Esophagus muscularis mucosa (tissue), 4 donors: ENCODE data around the gene PPP1CA. TPM values are rescaled to one million over a fixed set of nuclear protein-coding genes. Genes with fewer than 3 reads are reported as not detected.
A peak's percentile ranks its signal among the peaks of the same experiment; 100 is the strongest.

Experiments used
- DNase-seq: peaks from one replicate; pipeline ENCODE4 v3.0.0-alpha.2; 2017; ENCODE audit errors: extremely low spot score
- H3K27ac ChIP-seq, 4 donors: fragments of 200-600 bp; sonication (generic); replicated peaks in 1 of 4; 1 replicate in 3 of 4; 2 replicates in 1 of 4; pipeline ENCODE4 v1.5.1; 2016 to 2019; ENCODE audit warnings: mild to moderate bottlenecking in 1 of 4
- H3K27me3 ChIP-seq, 4 donors: fragments of 200-600 bp; sonication (generic); one replicate each; pipeline versions ENCODE4 v1.5.1 to v1.6.0; 2016 to 2019
- H3K36me3 ChIP-seq, 4 donors: fragments of 200-600 bp; sonication (generic); one replicate each; pipeline ENCODE4 v1.5.1; 2016 to 2019
- H3K4me1 ChIP-seq, 4 donors: fragments of 200-600 bp; sonication (generic); one replicate each; pipeline ENCODE4 v1.5.1; 2016 to 2019
- H3K4me3 ChIP-seq, 4 donors: fragments of 200-600 bp; sonication (generic); 1 replicate in 2 of 4; 2 replicates in 2 of 4; pipeline ENCODE4 v1.5.1; 2016 to 2019; ENCODE audit warnings: mild to moderate bottlenecking in 4 of 4, moderate library complexity in 1 of 4
- H3K9me3 ChIP-seq, 4 donors: fragments of 200-600 bp; sonication (generic); 1 replicate in 3 of 4; 2 replicates in 1 of 4; pipeline ENCODE4 v1.5.1; 2016 to 2019
- EP300 ChIP-seq: sonication (generic); formaldehyde crosslinking; IDR thresholded peaks from one replicate; pipeline ENCODE4 v1.6.1; 2017; ENCODE audit warnings: antibody characterized with exemption
- POLR2A ChIP-seq: fragments of 450-650 bp; IDR thresholded peaks from one replicate; pipeline ENCODE4 v1.6.1; 2017; ENCODE audit warnings: antibody characterized with exemption, moderate library complexity, mild to moderate bottlenecking, low read depth
- POLR2AphosphoS5 ChIP-seq, 2 donors: sonication (generic); formaldehyde crosslinking; IDR thresholded peaks; one replicate each; pipeline ENCODE4 v1.6.1; 2017; ENCODE audit warnings: antibody characterized with exemption in 2 of 2
- WGBS: methylation state at CpG from one replicate; pipeline ENCODE4 v1.1.5; 2018; 5-methylcytosine and 5-hydroxymethylcytosine counted together
- intact Hi-C: fragments of 100-400 bp; cut with DNase I; formaldehyde crosslinking; loops from one replicate; pipeline ENCODE4 v1.15.1; 2023
- total RNA-seq, 4 donors: library from RNA; depleted of rRNA; stranded (reverse); fragments of >200 nt; gene quantifications; one replicate each; pipeline versions ENCODE4 v1.1.0 to v1.2.1, GENCODE V29; 2016
- TF ChIP-seq, protein P1 (sequence below), 3 experiments: fragments of 200-600 bp in 2 of 3; fragments of 450-650 bp in 1 of 3; sonication (generic) in 2 of 3; IDR thresholded peaks; one replicate each; pipeline ENCODE4 v1.5.1; 2017 to 2019; ENCODE audit warnings: antibody characterized with exemption in 3 of 3, mild to moderate bottlenecking in 2 of 3, moderate library complexity in 1 of 3

Gene PPP1CA
- 10 to 100 TPM; 56.9 to 87.3 (median 78.7) TPM for total RNA-seq

DNA sequence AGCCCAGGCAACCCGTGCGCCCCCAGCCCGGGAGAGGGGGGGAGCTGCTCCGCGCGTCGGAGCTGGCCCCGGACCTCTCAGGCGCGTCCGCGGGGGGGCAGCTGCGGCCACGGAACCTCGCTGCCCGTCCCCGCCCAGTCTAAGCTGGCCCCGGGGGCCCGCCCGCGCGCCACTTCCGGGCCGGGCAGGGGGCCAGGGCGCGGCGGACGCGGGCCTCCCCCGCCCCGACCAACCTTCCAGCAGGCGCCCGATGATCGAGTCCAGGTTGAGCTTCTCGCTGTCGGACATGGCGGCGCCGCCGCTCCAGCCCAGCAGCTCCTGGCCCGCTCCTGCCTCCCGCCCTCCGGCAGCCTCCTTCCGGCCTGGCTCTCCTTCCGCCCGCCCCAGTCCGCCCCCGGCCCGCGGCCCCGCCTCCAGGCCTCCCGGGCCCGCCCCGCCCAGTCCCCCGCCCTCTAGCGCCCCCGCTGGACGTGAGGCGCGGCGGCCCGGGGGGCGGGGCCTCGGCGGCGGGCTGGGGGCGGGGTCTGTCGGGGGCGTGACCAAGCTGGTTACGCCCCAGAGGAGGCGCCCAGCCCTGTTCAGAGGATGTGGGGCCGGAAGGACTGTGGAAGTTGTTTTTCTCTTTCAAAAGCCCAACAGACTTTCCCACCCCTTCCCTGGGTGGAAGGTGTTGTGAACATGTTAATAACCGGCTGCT is at the start of gene PPP1CA:
Gene PPP1CA, minus strand, starts transcription at position 364 of the 697 bp plus-strand sequence. Its CDS starts 76 bp downstream, at position 288.
- Histone ChIP-seq H3K4me3 (peak within 1 kb of the TSS; percentile 80 to 92 (median 88)), H3K27me3 (peaks cover 0 to 37% (median 0%) of the 10 kb centered on the region in 4 donors), H3K36me3 (peaks cover 22 to 38% (median 33%) of the 10 kb centered on the region in 4 donors), H3K27ac (peak within 1 kb of the TSS; percentile 93 to 98 (median 94)), H3K4me1 (peaks cover 23 to 52% (median 43%) of the 10 kb centered on the region in 4 donors), H3K9me3 (no peaks in the 10 kb centered on the region)
- TF ChIP-seq POLR2AphosphoS5 (IDR thresholded peaks at IDR 0.05), result peak; percentile 73 to 86
- TF ChIP-seq, protein P1, sequence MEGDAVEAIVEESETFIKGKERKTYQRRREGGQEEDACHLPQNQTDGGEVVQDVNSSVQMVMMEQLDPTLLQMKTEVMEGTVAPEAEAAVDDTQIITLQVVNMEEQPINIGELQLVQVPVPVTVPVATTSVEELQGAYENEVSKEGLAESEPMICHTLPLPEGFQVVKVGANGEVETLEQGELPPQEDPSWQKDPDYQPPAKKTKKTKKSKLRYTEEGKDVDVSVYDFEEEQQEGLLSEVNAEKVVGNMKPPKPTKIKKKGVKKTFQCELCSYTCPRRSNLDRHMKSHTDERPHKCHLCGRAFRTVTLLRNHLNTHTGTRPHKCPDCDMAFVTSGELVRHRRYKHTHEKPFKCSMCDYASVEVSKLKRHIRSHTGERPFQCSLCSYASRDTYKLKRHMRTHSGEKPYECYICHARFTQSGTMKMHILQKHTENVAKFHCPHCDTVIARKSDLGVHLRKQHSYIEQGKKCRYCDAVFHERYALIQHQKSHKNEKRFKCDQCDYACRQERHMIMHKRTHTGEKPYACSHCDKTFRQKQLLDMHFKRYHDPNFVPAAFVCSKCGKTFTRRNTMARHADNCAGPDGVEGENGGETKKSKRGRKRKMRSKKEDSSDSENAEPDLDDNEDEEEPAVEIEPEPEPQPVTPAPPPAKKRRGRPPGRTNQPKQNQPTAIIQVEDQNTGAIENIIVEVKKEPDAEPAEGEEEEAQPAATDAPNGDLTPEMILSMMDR (IDR thresholded peaks at IDR 0.05), result peak; percentile 29 to 74 (median 37)
- TF ChIP-seq POLR2A, result no peak
- WGBS, result 0% methylated on average over 4 of the region's 73 CpGs
- intact Hi-C loops, result loop anchor here (5.0 kb wide), 2 partner anchors 66 to 106 kb away; partner anchors contain the start of genes CDK2AP2, PITPNM1 and TMEM134
- DNase-seq, result peak; percentile 97

DNA sequence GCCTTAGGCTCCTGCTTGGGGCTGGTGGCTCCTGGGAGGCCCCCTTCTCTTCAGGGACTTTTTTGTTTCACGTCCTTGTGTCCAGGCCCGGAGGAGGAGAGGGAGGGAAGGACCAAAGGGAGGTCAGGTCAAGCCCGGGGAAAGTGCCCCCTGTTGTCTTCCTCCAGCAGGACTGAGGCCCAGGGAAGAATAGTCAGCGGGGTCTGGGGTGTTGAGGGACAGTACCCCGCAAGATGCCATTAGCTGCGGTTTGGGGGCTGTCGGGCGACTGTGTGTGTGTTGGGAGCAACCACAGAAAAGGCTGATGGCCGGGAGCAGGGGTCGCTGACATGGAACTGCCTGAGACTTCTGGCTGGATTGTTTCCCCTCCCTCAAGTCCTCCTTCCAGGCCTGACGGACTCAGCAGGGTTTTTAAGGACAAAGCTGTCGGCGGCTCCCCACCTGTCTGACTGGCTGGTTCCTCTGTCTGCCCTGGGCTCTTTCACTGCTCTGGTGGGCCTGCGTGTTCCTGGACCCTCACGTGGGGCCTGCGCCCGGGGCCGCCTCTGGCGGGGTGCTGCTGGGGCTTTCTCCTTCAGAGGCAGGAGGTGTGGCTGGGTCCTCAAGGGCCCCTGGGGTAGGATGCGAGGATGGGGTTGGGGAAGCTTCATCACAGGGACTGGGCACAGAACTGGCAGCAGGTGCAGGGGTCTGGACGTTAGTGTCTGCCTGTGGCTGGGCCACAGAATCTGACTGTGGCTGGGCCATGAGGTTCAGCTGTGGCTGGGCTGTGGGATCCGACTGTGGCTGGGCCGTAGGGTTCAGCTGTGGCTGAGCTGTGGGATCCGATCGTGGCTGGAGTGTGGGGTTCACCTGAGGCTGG is 49.4 kb upstream of the PPP1CA start:
- no peak for DNase-seq
- H3K27ac ChIP-seq, result no peak overlapping the region
- no peak for TF ChIP-seq POLR2AphosphoS5 (IDR thresholded peaks at IDR 0.05)
- no peak for TF ChIP-seq POLR2A
- TF ChIP-seq, protein P1 (IDR thresholded peaks at IDR 0.05), result no peak
- TF ChIP-seq EP300, result no peak
- no peak overlapping the region for H3K4me3 ChIP-seq
- 90% methylated on average over 17 of the region's 25 CpGs for WGBS
- no peaks in the 10 kb centered on the region for H3K4me1 ChIP-seq
- H3K27me3 ChIP-seq, result no peaks in the 10 kb centered on the region
- H3K36me3 ChIP-seq, result no peaks in the 10 kb centered on the region
- H3K9me3 ChIP-seq, result no peaks in the 10 kb centered on the region
- intact Hi-C loops, result no loop called here

DNA sequence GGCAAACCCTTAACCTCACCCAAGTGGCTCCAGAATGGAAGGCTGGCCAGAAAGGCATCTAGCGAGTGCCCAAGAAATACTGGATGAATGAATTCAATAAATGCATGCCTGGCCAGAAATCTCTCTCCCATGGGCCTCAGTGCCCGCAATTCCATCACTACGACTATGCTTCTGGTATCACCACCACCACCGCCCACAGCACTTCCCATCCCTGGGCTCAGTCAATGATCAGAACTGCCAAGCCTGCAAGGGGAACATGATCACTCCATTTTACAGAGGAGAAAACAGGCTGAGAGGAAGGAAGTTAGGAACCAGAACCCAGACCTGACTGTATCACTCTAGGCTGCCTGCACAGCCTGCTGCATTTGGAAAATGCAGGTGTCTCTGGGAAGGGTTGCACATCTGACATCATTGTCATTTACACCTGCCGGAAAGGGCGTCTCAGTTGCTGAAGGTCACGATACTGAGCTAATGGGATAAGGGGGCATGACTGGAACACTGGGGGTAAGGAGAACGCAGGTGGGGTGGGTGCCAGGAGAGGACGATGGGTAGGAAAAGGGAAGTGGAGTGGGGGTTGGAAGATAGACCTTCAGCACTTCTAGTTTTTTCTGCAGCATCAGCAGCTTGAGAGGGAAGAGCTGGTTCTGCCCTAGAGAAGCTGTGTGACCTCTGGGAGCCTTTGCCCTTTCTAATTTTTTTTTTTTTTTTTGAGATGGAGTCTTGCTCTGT is 47.6 kb upstream of the PPP1CA start:
- WGBS, result 72% methylated on average over 9 of the region's 9 CpGs
- no peak for DNase-seq
- Histone ChIP-seq H3K4me3 (no peak overlapping the region), H3K27ac (no peak overlapping the region), H3K36me3 (no peaks in the 10 kb centered on the region), H3K4me1 (peaks cover 0 to 10% (median 8%) of the 10 kb centered on the region in 4 donors), H3K27me3 (no peaks in the 10 kb centered on the region), H3K9me3 (no peaks in the 10 kb centered on the region)
- intact Hi-C loops, result no loop called here
- TF ChIP-seq, protein P1 (IDR thresholded peaks at IDR 0.05), result no peak
- TF ChIP-seq POLR2AphosphoS5 (IDR thresholded peaks at IDR 0.05), result no peak
- TF ChIP-seq EP300, result no peak
- no peak for TF ChIP-seq POLR2A

DNA sequence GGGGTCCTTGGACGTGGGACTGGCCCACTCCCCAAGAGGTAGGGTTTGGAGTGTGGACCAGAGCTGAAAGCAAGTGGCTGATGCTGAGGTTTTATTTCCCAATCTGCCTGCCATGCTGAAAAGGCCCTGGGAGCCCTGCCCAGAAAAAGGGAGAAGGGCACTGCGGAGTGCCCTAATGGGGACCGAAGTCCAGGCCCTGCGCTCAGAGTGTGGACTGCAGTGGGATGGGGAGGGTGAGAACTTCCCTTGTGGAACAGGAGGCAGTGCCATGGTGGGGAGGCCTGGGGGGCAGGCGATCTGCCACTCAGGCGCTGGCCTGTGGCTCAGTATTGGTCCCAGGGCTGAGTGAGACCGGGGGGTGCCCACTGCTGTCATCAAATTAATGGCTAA is 46.6 kb upstream of the PPP1CA start:
- H3K9me3 ChIP-seq, result no peaks in the 10 kb centered on the region
- DNase-seq, result no peak
- no peaks in the 10 kb centered on the region for H3K36me3 ChIP-seq
- H3K27me3 ChIP-seq, result no peaks in the 10 kb centered on the region
- no peak for TF ChIP-seq POLR2AphosphoS5 (IDR thresholded peaks at IDR 0.05)
- intact Hi-C loops, result no loop called here
- 95% methylated on average over 7 of the region's 7 CpGs for WGBS
- peaks cover 0 to 14% (median 14%) of the 10 kb centered on the region in 4 donors for H3K4me1 ChIP-seq
- H3K27ac ChIP-seq, result no peak overlapping the region
- no peak overlapping the region for H3K4me3 ChIP-seq

DNA sequence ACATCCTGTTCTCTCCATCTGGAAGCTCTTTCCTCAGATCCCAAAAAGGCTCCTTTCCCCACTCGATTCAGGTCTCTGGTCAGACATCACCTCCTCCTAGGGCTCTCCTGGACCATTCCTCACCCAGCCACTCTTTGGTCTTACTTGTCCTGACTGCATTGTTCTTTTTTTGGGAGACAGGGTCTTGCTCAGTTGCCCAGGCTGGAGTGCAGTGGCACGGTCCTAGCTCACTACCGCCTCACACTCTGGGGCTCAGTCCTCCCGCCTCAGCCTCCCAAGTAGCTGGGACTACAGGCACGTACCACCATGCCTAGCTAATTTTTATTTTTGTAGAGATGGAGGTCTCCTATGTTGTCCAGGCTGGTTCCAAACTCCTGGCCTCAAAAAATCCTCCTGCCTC is 43.9 kb upstream of the PPP1CA start:
- WGBS, result 97% methylated on average over 5 of the region's 5 CpGs
- no peaks in the 10 kb centered on the region for H3K9me3 ChIP-seq
- no peak overlapping the region for H3K4me3 ChIP-seq
- intact Hi-C loops, result no loop called here
- no peak overlapping the region for H3K27ac ChIP-seq
- H3K27me3 ChIP-seq, result no peaks in the 10 kb centered on the region
- no peak for DNase-seq
- peaks cover 0 to 18% (median 14%) of the 10 kb centered on the region in 4 donors for H3K36me3 ChIP-seq
- TF ChIP-seq, protein P1 (IDR thresholded peaks at IDR 0.05), result no peak
- peaks cover 12 to 39% (median 37%) of the 10 kb centered on the region in 4 donors for H3K4me1 ChIP-seq
